Osteoblast (primary cell): ENCODE measurements around the gene PLCH2. TPM values are rescaled to one million over a fixed set of nuclear protein-coding genes. Genes with fewer than 3 reads are reported as not detected.
A peak's percentile ranks its signal among the peaks of the same experiment; 100 is the strongest.

Source experiments
- DNase-seq: peaks from one replicate; pipeline ENCODE4 v3.0.0; 2011; ENCODE audit warnings: low spot score, mixed read lengths; ENCODE audit not compliant: insufficient read length; ENCODE audit errors: missing footprints
- H2AFZ ChIP-seq: 2 replicates; pipeline ENCODE4 v1.6.0; 2011; ENCODE audit warnings: mild to moderate bottlenecking, low read length
- H3K27ac ChIP-seq: 2 replicates; pipeline ENCODE4 v1.5.1; 2011; ENCODE audit warnings: mild to moderate bottlenecking, low read depth, low read length, moderate library complexity
- H3K27me3 ChIP-seq: 2 replicates; pipeline ENCODE4 v1.6.0; 2012; ENCODE audit warnings: mild to moderate bottlenecking, control low read depth, inconsistent platforms, low read length, moderate library complexity; ENCODE audit not compliant: insufficient read depth
- H3K36me3 ChIP-seq: 2 replicates; pipeline ENCODE4 v1.5.1; 2011; ENCODE audit warnings: mild to moderate bottlenecking, low read length, control low read depth, moderate library complexity; ENCODE audit not compliant: insufficient read depth
- H3K4me1 ChIP-seq: 2 replicates; pipeline ENCODE4 v1.5.1; 2011; ENCODE audit warnings: mild to moderate bottlenecking, low read length, control low read depth, moderate library complexity; ENCODE audit not compliant: insufficient read depth
- H3K4me2 ChIP-seq: 2 replicates; pipeline ENCODE4 v1.6.0; 2011; ENCODE audit warnings: mild to moderate bottlenecking, low read length; ENCODE audit not compliant: insufficient read depth
- H3K4me3 ChIP-seq: fragments of 200-600 bp; sonication (generic); 3 replicates; pipeline ENCODE4 v1.5.1; 2012; ENCODE audit warnings: mild to moderate bottlenecking, low read length, inconsistent platforms; ENCODE audit not compliant: insufficient read depth
- H3K79me2 ChIP-seq: 2 replicates; pipeline ENCODE4 v1.6.0; 2012; ENCODE audit warnings: mild to moderate bottlenecking, low read length, control low read depth, inconsistent platforms; ENCODE audit not compliant: insufficient read depth
- H3K9me3 ChIP-seq: 2 replicates; pipeline ENCODE4 v1.5.1; 2011; ENCODE audit warnings: low read depth, low read length, control low read depth
- H4K20me1 ChIP-seq: 2 replicates; pipeline ENCODE4 v1.6.0; 2012; ENCODE audit warnings: mild to moderate bottlenecking, low read length, control low read depth; ENCODE audit not compliant: insufficient read depth
- CTCF ChIP-seq: IDR thresholded peaks from 2 replicates; pipeline ENCODE4 v1.5.1; 2011; ENCODE audit warnings: mild to moderate bottlenecking, low read depth, low read length, moderate library complexity; ENCODE audit errors: extremely low read depth
- total RNA-seq: library from RNA; depleted of rRNA; stranded (reverse); fragments of >200 nt; gene quantifications from 2 replicates; pipeline ENCODE4 v1.2.3, GENCODE V29; 2012

PLCH2 gene
- total RNA-seq, 1 donor, result under 0.01 TPM

GRCh38 chr1:2465371-2466269 lies 10.5 kb upstream of the PLCH2 start:
- TF ChIP-seq CTCF, result no peak
- H2AFZ ChIP-seq, result no peak overlapping the region
- H3K4me3 ChIP-seq, result no peak overlapping the region

GRCh38 chr1:2466270-2466665 lies 9.8 kb upstream of the PLCH2 start:
- DNase-seq, result no peak
- H2AFZ ChIP-seq, result no peak overlapping the region
- H3K4me1 ChIP-seq, result no peaks in the 10 kb centered on the region
- no peak for TF ChIP-seq CTCF
- peaks cover 3% of the 10 kb centered on the region for H4K20me1 ChIP-seq
- H3K27ac ChIP-seq, result no peak overlapping the region
- no peaks in the 10 kb centered on the region for H3K36me3 ChIP-seq
- no peaks in the 10 kb centered on the region for H3K9me3 ChIP-seq
- no peak overlapping the region for H3K4me2 ChIP-seq
- H3K4me3 ChIP-seq, result no peak overlapping the region
- H3K27me3 ChIP-seq, result peaks cover 29% of the 10 kb centered on the region
- H3K79me2 ChIP-seq, result no peaks in the 10 kb centered on the region

More at GRCh38 chr1:2465371-2466269, 10.5 kb upstream of the PLCH2 start:
- no peak overlapping the region for H3K27ac ChIP-seq
- no peaks in the 10 kb centered on the region for H3K9me3 ChIP-seq
- peaks cover 28% of the 10 kb centered on the region for H3K27me3 ChIP-seq
- no peak for DNase-seq
- no peaks in the 10 kb centered on the region for H3K79me2 ChIP-seq
- no peak overlapping the region for H3K4me2 ChIP-seq
- no peaks in the 10 kb centered on the region for H3K4me1 ChIP-seq
- H4K20me1 ChIP-seq, result peaks cover 3% of the 10 kb centered on the region
- H3K36me3 ChIP-seq, result no peaks in the 10 kb centered on the region

- peaks cover 3% of the 10 kb centered on the region for H4K20me1 ChIP-seq
- H3K9me3 ChIP-seq, result no peaks in the 10 kb centered on the region
- no peak overlapping the region for H2AFZ ChIP-seq
- H3K4me2 ChIP-seq, result no peak overlapping the region
- H3K36me3 ChIP-seq, result no peaks in the 10 kb centered on the region
- H3K4me3 ChIP-seq, result no peak overlapping the region
- H3K27ac ChIP-seq, result no peak overlapping the region
- TF ChIP-seq CTCF, result no peak
- no peaks in the 10 kb centered on the region for H3K4me1 ChIP-seq
- H3K27me3 ChIP-seq, result peaks cover 34% of the 10 kb centered on the region
- DNase-seq, result no peak
- no peaks in the 10 kb centered on the region for H3K79me2 ChIP-seq
Observed at GRCh38 chr1:2466958-2467554, 9.0 kb upstream of the PLCH2 start.

- H3K27me3 ChIP-seq, result peaks cover 25% of the 10 kb centered on the region
Observed at GRCh38 chr1:2468041-2468472, 8.0 kb upstream of the PLCH2 start.

More at GRCh38 chr1:2468041-2468472, 8.0 kb upstream of the PLCH2 start:
- H3K9me3 ChIP-seq, result no peaks in the 10 kb centered on the region
- no peaks in the 10 kb centered on the region for H3K36me3 ChIP-seq
- no peak overlapping the region for H3K4me3 ChIP-seq
- H2AFZ ChIP-seq, result no peak overlapping the region
- no peak for TF ChIP-seq CTCF
- peaks cover 3% of the 10 kb centered on the region for H4K20me1 ChIP-seq
- H3K4me2 ChIP-seq, result no peak overlapping the region
- no peaks in the 10 kb centered on the region for H3K4me1 ChIP-seq
- no peaks in the 10 kb centered on the region for H3K79me2 ChIP-seq
- peak; percentile 97 for DNase-seq
- H3K27ac ChIP-seq, result no peak overlapping the region
